Hematopoietic multipotent progenitor cell treated with erythropoietin and hydrocortisone succinate and interleukin-3 and kit ligand, for 15 days (in vitro differentiated cells): ENCODE measurements around the gene CKMT2.
A peak's percentile ranks its signal among the peaks of the same experiment; 100 is the strongest.

Experiments
- DNase-seq: peaks from one replicate; pipeline ENCODE4 v3.0.0-alpha.2; 2015; ENCODE audit warnings: low spot score

The CKMT2 gene

GRCh38 chr5:81233080-81233634 is at the start of gene CKMT2:
TSS of gene CKMT2 (plus strand) at chr5:81233322. CDS start at chr5:81251133, 17,811 bp downstream.
- no peak for DNase-seq

GRCh38 chr5:81183811-81184748 is 49.0 kb upstream of the CKMT2 start:
- no peak for DNase-seq

GRCh38 chr5:81184749-81185110 is 48.4 kb upstream of the CKMT2 start:
- DNase-seq: no peak

GRCh38 chr5:81187885-81188284 is 45.2 kb upstream of the CKMT2 start:
- no peak for DNase-seq

DNA sequence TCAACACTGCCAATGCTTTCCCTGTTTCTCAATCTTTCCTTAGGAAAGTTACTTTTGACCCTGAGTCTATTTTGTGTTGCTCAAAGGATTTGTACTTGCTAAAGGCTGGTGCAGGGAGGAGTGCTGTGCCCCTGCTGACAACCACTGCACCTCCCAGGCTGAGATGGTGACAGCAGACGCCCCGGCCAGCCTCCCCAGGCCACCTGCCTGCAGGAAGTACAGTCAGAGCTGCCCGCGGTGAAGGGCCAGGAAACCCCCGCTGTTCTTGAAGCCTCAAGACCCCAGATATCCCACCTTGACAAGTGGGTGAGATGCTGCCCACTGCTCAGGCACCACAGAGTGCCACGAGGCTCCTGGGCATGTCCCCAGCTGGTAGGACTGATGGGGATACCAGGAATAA is 44.2 kb upstream of the CKMT2 start:
- no peak for DNase-seq

DNA sequence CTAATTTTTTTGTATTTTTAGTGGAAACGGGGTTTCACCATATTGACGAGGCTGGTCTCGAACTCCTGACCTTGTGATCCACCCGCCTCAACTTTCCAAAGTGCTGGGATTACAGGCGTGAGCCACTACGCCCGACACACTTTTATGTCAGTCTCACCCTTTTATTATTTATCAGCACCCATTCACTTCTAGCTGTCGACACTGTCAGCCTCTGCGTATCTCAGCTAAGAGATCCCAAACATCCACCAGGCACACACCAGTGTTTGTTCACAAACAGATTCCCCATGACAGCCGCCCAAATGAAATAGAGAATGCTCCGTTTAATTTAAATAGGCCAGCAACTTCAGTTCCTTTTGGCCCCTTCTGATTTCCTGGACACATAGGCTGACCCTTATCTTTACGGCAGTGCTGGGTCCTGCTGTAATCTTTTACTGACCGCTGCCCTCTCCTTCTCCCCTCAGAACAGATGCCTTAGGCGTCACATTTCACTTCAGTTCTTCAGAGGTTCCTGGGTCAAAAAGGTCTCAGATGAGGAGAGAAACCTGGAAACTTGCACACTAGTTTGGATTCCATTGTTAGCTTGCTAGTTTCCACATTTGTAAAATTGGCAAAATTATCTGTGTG is 43.1 kb upstream of the CKMT2 start:
- DNase-seq: no peak

DNA sequence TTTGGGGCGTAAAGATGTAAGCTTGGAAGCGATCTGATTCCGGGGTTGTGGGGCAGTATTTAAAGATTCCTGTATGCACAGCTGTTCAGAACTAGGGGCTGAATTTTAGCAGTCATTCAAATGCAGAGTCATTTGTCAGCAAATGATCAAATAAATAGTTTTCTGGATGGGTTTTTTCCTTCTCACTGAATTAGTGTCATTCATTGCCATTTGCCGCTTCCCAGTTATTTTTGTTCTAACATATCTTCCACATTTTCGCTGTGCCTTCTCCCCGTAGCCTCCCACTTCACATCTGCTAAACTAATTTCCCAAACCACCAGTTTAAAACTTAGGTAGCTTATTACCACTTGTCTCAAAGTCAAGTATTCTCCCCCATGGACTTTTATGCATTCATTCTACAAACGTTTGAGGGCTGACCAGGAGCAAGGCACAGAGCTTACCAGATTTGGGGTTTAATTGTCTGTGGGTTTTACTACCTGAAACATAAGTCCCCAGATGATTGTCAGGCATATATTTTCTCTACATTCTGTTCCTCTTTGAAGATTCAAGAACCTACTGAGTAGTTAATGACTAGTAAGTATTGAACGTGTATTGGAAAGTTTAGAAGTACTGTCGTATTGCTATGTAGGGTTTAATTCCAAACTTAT is 41.3 kb upstream of the CKMT2 start:
- no peak for DNase-seq

DNA sequence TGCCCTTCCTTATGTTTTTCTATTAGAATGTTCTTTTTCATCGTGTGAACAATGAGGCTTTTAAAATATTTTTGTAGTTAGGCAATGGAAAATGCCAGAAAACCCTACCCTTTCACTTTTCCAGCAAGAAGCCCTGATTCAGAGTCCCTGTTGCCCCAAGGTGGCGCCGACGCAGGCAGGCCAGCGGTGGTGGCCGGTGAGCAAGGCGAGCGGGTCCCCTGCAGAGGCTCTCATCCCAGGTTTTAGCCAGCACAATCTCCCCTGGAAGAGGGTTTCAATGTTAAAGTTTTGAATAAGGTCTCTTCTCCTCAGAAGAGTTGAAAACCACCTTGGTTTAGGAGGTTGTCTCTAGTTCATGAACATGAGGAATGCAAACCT is 40.8 kb upstream of the CKMT2 start:
- DNase-seq: no peak

DNA sequence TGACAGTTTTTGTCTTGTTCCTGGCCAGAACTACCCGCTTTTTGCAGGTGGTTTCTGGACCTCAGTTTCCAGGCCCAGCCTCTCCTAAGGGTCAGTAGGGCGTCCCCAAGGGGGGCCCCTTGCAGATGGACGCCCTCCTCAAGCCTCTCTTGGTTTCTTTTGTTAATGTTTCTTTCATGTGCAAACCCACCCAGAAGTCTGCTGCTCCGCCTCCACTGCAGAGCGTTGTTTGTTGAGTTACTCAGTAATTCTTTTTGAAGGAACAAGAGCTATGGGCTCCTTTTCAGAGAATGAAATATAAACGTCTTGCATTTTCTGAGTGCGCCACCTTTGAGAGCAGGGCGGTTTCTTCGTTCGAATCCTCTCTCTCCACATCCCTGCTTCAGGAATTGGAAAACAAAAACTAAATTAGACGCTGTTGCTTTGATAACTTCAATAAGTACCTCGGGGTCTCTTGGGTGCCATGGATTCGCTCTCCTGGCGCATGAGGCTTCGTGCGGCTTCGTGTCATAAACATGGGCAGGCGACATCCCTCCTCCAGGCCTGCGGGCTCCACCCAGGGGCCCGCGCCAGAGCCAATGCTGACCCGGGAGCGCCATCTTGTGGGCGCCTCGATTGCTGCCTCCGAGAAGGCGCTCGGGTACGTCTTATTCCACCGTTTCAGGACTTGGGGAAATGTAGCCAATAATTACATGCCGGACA is 38.3 kb upstream of the CKMT2 start:
- peak; percentile 51 for DNase-seq

GRCh38 chr5:81195335-81195929 is 37.7 kb upstream of the CKMT2 start:
- no peak for DNase-seq

DNA sequence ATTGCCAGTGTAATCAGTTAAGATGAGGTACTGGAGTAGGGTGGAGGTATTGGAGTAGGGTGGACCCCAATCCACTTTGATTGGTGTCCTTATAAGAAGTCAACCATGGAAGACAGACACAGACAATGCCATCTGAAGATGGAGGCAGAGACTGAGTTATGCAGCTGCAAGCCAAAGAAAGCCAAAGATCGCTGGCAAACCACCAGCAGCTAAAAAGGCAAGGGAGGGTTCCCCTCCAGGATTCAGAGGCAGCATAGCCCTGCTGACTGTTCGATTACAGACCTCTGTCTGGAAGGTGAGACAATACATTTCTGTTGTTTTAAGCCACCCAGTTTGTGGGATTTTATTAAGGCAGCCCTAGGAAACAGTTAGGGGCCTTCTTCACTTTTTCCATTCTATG is 30.5 kb upstream of the CKMT2 start:
- DNase-seq: no peak

DNA sequence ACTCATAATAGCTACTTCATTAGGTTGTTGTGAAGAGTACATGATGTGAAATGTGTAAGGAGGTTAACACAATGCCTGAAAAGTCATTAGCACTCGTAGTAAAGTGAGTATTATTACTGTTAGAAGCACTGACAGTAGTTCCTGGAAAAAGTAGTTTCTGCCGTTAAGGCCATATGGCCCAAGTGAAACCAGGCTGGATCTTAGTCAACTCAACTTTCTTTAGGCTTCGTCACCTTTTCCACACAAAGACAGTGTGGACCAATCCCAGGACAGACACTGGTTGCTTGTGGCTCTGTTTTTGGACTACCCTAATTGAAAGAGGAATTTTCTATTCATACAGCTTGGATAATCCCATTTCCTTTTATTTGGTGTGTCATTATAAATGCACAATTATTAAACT is 29.4 kb upstream of the CKMT2 start:
- no peak for DNase-seq

DNA sequence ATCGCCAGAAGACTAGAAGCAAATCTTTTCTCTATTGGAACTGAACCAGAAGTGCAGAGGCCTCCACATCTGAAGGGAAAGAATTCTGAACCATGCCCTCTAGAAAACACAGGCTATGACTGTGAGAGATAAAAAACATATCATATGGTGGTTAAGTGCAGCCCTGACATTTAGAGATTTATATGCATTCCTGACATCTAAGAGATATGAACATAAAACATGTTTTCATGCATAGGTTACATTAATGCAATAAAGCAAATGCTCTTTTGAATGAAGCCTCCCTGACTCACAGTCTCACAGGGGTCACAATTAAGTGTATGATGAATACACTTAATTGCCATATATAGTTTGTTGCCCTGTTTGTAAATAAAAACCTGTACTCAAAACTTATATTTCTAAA is 28.9 kb upstream of the CKMT2 start:
- DNase-seq: no peak

DNA sequence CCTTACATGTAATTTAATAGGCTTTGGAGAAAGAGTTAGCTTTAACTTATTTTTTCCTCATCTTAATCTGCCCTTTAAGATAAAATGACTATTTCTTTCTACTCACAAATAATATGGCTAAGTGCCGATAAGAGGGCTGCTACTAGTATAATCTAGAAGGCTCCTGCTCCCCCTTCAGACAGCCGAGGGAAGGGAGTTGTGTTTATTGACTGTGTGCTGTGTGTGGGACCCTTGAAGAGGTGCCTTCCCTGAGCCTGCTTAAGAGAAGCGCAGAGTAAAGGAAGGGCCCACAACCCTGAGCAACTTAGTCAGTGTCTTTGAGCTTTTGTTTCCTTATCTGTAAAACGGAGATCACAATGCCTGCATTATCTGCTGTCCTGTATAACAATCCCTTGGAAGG is 28.1 kb upstream of the CKMT2 start:
- no peak for DNase-seq

DNA sequence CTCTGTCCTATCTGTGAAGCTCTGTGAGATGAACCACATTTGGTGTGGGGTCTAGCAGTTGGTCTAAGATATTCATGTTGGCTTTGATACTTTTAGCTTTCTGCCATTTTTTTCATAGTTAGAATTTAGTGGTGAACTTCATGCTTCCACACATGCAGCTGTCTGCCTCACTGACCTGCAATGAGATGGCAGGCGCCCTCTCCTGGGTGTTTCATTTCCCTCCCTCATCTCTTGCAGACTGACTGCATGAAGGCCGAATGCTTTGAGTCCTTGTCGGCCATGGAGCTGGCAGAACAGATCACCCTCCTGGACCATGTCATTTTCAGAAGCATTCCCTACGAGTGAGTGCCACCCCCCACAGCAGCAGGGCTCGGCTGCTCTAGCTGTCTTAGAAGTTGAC is 26.1 kb upstream of the CKMT2 start:
- DNase-seq: no peak

- no peak for DNase-seq
These were observed 24.2 kb upstream of the CKMT2 start for GRCh38 chr5:81208904-81209303.

DNA sequence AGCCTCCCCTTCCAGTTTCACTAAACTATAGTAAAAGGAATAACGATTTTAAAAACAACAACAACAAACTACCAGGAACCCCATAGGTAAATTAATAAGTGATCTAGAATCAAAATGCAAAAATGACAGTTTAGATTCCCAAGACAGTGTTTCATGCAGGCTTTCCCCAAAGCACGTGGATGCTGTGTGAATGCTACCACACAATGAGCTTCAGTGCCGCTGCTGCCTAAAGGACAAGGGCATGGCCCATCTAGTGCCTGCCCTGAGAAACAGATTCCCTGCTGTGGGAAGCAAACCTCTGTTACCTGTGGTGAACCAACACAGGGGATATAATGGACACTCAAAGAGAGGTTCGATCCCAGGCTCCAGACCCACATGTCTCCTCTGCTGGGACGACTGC is 23.7 kb upstream of the CKMT2 start:
- DNase-seq: no peak

DNA sequence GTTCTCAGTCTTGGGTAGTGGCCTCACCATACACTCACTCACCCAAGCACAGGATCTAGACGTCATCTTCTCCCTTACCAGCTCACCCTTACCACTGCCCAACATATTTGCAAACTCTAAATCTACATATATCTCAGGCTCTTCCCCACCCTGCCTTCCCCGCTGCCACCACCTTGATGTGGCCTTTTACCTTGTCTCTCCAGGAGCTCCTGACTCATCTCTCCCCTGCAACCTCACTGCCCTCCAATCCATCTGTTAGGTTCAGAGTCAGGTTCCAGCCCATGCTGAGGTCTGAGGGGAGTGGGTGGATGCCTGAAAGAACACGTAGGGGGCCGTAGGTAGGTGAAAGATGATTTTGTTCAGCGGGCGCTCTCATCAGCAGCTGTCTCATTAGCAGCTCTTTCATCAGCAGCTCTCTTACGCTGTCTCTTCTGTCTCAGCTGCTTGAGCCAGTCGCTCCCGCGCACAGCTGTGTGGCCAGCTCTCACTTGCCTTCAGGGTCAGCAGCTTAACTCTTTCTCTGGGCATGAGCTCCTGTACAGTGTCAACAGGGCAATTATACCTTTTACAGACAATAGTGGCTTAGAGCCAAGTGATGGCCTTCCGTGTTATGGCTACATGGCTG is 23.1 kb upstream of the CKMT2 start:
- no peak for DNase-seq

DNA sequence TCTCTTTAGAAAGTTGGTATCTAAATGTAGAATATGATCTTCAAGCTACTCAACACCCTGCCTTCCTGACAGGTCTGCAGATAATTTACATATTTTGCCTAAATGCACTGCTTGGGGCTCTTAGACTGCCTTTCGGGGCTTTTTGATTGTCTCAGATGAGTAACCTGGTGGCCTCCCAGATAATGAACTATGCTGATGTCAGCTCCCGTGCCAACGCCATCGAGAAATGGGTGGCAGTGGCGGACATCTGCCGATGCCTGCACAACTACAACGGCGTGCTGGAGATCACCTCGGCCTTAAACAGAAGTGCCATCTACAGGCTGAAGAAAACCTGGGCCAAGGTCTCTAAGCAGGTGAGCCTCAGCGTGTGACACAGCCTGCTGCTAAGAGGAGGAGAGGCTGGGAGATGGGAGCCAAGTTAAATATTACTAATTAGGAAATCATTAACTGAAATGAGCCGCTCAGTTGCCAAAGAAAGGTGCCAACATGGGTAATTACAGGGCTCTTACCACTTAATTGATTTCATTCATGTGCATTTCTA is 20.8 kb upstream of the CKMT2 start:
- DNase-seq: no peak

GRCh38 chr5:81213070-81213469 is 20.1 kb upstream of the CKMT2 start:
- no peak for DNase-seq

GRCh38 chr5:81214848-81215247 is 18.3 kb upstream of the CKMT2 start:
- no peak for DNase-seq
